HAP-1 (cell line): ENCODE results near the gene IL15.
"Not testable (repeated sequence)": the region's sequence is repeated elsewhere in the genome, so short reads cannot be mapped to it uniquely, and the experiment has no call there.

Experiments used
- DNase-seq, 2 experiments: peaks; one replicate each; pipeline ENCODE4 v3.0.0-alpha.2; 2016 to 2020; ENCODE audit warnings: low spot score in 2 of 2
- H3K27me3 ChIP-seq: fragments of 250-450 bp; sonication (Bioruptor Pico); 2 replicates; pipeline ENCODE4 v1.5.1; 2020; ENCODE audit warnings: low read depth, mild to moderate bottlenecking, moderate library complexity
- H3K36me3 ChIP-seq: fragments of 250-450 bp; sonication (Bioruptor Pico); replicated peaks from 2 replicates; pipeline ENCODE4 v1.5.1; 2020; ENCODE audit warnings: mild to moderate bottlenecking
- H3K4me1 ChIP-seq: fragments of 250-450 bp; sonication (Bioruptor Pico); 2 replicates; pipeline ENCODE4 v1.5.1; 2020; ENCODE audit warnings: mild to moderate bottlenecking
- H3K4me3 ChIP-seq: fragments of 250-450 bp; sonication (Bioruptor Pico); 2 replicates; pipeline ENCODE4 v1.5.1; 2020; ENCODE audit warnings: mild to moderate bottlenecking, moderate library complexity
- H3K9me3 ChIP-seq: fragments of 250-450 bp; sonication (Bioruptor Pico); 2 replicates; pipeline ENCODE4 v1.5.1; 2020; ENCODE audit warnings: mild to moderate bottlenecking, moderate library complexity
- in situ Hi-C: fragments of 300-500 bp; cut with MboI; formaldehyde crosslinking; loops from 3 replicates; pipeline ENCODE4 v1.14.3; 2020; ENCODE audit warnings: low sequenced_read_pairs, inconsistent platforms, mixed read lengths

Gene IL15

GRCh38 chr4:141657550-141658250 lies 21.3 kb downstream of the IL15 start:
- no peaks in the 10 kb centered on the region; the same call in 1 of the 2 replicates for H3K9me3 ChIP-seq
- H3K4me3 ChIP-seq = no peak overlapping the region
- no peak for DNase-seq
- in situ Hi-C loops = no loop called here
- no peaks in the 10 kb centered on the region for H3K4me1 ChIP-seq
- no peaks in the 10 kb centered on the region for H3K36me3 ChIP-seq
- 0 out of 2 replicates have a peak, but pooled peaks cover 3% of the 10 kb centered on the region for H3K27me3 ChIP-seq

- in situ Hi-C loops = no loop called here
- DNase-seq = no peak
- Histone ChIP-seq H3K9me3 (no peaks in the 10 kb centered on the region; the same call in 1 of the 2 replicates), H3K4me3 (no peak overlapping the region), H3K36me3 (no peaks in the 10 kb centered on the region), H3K27me3 (0 out of 2 replicates have a peak, but pooled peaks cover 3% of the 10 kb centered on the region), H3K4me1 (no peaks in the 10 kb centered on the region)
Measured at GRCh38 chr4:141658309-141658708, 21.9 kb downstream of the IL15 start.

GRCh38 chr4:141659539-141659938 lies 23.2 kb downstream of the IL15 start:
- H3K4me3 ChIP-seq = no peak overlapping the region
- H3K9me3 ChIP-seq = no peaks in the 10 kb centered on the region; the same call in 1 of the 2 replicates
- H3K27me3 ChIP-seq = 0 out of 2 replicates have a peak, but pooled peaks cover 3% of the 10 kb centered on the region
- in situ Hi-C loops = no loop called here
- no peaks in the 10 kb centered on the region for H3K36me3 ChIP-seq
- DNase-seq = no peak
- H3K4me1 ChIP-seq = no peaks in the 10 kb centered on the region

GRCh38 chr4:141660880-141661279 lies 24.5 kb downstream of the IL15 start:
- no peak for DNase-seq
- H3K36me3 ChIP-seq = no peaks in the 10 kb centered on the region
- H3K27me3 ChIP-seq = 0 out of 2 replicates have a peak, but pooled peaks cover 3% of the 10 kb centered on the region
- H3K9me3 ChIP-seq = no peaks in the 10 kb centered on the region; the same call in 1 of the 2 replicates
- no peak overlapping the region for H3K4me3 ChIP-seq
- H3K4me1 ChIP-seq = no peaks in the 10 kb centered on the region
- in situ Hi-C loops = no loop called here

GRCh38 chr4:141668200-141668910 lies 32.0 kb downstream of the IL15 start:
- Histone ChIP-seq H3K4me3 (no peak overlapping the region), H3K4me1 (no peaks in the 10 kb centered on the region), H3K9me3 (no peaks in the 10 kb centered on the region), H3K27me3 (no peaks in the 10 kb centered on the region), H3K36me3 (no peaks in the 10 kb centered on the region)
- in situ Hi-C loops = no loop called here
- no peak for DNase-seq

GRCh38 chr4:141669501-141669900 lies 33.1 kb downstream of the IL15 start:
- in situ Hi-C loops = no loop called here
- DNase-seq = no peak
- Histone ChIP-seq H3K4me3 (no peak overlapping the region), H3K27me3 (no peaks in the 10 kb centered on the region), H3K36me3 (no peaks in the 10 kb centered on the region), H3K4me1 (no peaks in the 10 kb centered on the region), H3K9me3 (no peaks in the 10 kb centered on the region)

- Histone ChIP-seq H3K4me3 (no peak overlapping the region), H3K4me1 (no peaks in the 10 kb centered on the region), H3K27me3 (no peaks in the 10 kb centered on the region), H3K36me3 (no peaks in the 10 kb centered on the region), H3K9me3 (no peaks in the 10 kb centered on the region)
- in situ Hi-C loops = no loop called here
- no peak for DNase-seq
Measured at GRCh38 chr4:141675384-141675783, 39.0 kb downstream of the IL15 start.

- in situ Hi-C loops = no loop called here
- no peak overlapping the region for H3K4me3 ChIP-seq
- no peaks in the 10 kb centered on the region for H3K27me3 ChIP-seq
- DNase-seq = no peak
- H3K36me3 ChIP-seq = no peaks in the 10 kb centered on the region
- no peaks in the 10 kb centered on the region for H3K9me3 ChIP-seq
- no peaks in the 10 kb centered on the region for H3K4me1 ChIP-seq
Measured at GRCh38 chr4:141676087-141676670, 39.8 kb downstream of the IL15 start.

GRCh38 chr4:141680060-141680459 lies 43.7 kb downstream of the IL15 start:
- H3K36me3 ChIP-seq = no peaks in the 10 kb centered on the region
- no peaks in the 10 kb centered on the region for H3K9me3 ChIP-seq
- no peaks in the 10 kb centered on the region for H3K4me1 ChIP-seq
- no peaks in the 10 kb centered on the region for H3K27me3 ChIP-seq
- in situ Hi-C loops = no loop called here
- no peak for DNase-seq
- no peak overlapping the region for H3K4me3 ChIP-seq

- Histone ChIP-seq H3K36me3 (no peaks in the 10 kb centered on the region), H3K27me3 (no peaks in the 10 kb centered on the region), H3K4me1 (no peaks in the 10 kb centered on the region), H3K9me3 (no peaks in the 10 kb centered on the region), H3K4me3 (no peak overlapping the region)
- in situ Hi-C loops = no loop called here
- DNase-seq = no peak
Measured at GRCh38 chr4:141684785-141685184, 48.4 kb downstream of the IL15 start.

- H3K36me3 ChIP-seq = no peaks in the 10 kb centered on the region
- in situ Hi-C loops = no loop called here
- DNase-seq = no peak
- H3K4me1 ChIP-seq = no peaks in the 10 kb centered on the region
- H3K27me3 ChIP-seq = no peaks in the 10 kb centered on the region
- H3K9me3 ChIP-seq = no peaks in the 10 kb centered on the region
- no peak overlapping the region for H3K4me3 ChIP-seq
Measured at GRCh38 chr4:141686146-141686775, 49.9 kb downstream of the IL15 start.

- no peak overlapping the region for H3K4me3 ChIP-seq
- no peaks in the 10 kb centered on the region for H3K36me3 ChIP-seq
- no peaks in the 10 kb centered on the region for H3K9me3 ChIP-seq
- in situ Hi-C loops = no loop called here
- H3K4me1 ChIP-seq = no peaks in the 10 kb centered on the region
- DNase-seq = no peak
- H3K27me3 ChIP-seq = no peaks in the 10 kb centered on the region
Measured at GRCh38 chr4:141686879-141687278, 50.5 kb downstream of the IL15 start.

GRCh38 chr4:141689726-141690296 lies 53.4 kb downstream of the IL15 start:
- H3K36me3 ChIP-seq, H3K27me3 ChIP-seq, DNase-seq, H3K4me3 ChIP-seq, H3K9me3 ChIP-seq, in situ Hi-C loops, H3K4me1 ChIP-seq: not testable (repeated sequence)
